22Rv1 (cell line): ENCODE results near the gene NFKB1.

Experiments used
- ZFX ChIP-seq: fragments of 450-650 bp; IDR thresholded peaks from 2 replicates; pipeline ENCODE4 v1.6.1; 2017; ENCODE audit warnings: antibody characterized with exemption, borderline replicate concordance
- TF ChIP-seq, protein P1 (sequence below): fragments of 450-650 bp; IDR thresholded peaks from 2 replicates; pipeline ENCODE4 v1.5.1; 2017; ENCODE audit warnings: mild to moderate bottlenecking

- TF ChIP-seq, protein P1, sequence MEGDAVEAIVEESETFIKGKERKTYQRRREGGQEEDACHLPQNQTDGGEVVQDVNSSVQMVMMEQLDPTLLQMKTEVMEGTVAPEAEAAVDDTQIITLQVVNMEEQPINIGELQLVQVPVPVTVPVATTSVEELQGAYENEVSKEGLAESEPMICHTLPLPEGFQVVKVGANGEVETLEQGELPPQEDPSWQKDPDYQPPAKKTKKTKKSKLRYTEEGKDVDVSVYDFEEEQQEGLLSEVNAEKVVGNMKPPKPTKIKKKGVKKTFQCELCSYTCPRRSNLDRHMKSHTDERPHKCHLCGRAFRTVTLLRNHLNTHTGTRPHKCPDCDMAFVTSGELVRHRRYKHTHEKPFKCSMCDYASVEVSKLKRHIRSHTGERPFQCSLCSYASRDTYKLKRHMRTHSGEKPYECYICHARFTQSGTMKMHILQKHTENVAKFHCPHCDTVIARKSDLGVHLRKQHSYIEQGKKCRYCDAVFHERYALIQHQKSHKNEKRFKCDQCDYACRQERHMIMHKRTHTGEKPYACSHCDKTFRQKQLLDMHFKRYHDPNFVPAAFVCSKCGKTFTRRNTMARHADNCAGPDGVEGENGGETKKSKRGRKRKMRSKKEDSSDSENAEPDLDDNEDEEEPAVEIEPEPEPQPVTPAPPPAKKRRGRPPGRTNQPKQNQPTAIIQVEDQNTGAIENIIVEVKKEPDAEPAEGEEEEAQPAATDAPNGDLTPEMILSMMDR = no peak
- no peak for TF ChIP-seq ZFX
These were observed 29.8 kb downstream of the NFKB1 start for GRCh38 chr4:102530986-102531385.
